ENCODE data around the gene F8.

The F8 gene

DNA sequence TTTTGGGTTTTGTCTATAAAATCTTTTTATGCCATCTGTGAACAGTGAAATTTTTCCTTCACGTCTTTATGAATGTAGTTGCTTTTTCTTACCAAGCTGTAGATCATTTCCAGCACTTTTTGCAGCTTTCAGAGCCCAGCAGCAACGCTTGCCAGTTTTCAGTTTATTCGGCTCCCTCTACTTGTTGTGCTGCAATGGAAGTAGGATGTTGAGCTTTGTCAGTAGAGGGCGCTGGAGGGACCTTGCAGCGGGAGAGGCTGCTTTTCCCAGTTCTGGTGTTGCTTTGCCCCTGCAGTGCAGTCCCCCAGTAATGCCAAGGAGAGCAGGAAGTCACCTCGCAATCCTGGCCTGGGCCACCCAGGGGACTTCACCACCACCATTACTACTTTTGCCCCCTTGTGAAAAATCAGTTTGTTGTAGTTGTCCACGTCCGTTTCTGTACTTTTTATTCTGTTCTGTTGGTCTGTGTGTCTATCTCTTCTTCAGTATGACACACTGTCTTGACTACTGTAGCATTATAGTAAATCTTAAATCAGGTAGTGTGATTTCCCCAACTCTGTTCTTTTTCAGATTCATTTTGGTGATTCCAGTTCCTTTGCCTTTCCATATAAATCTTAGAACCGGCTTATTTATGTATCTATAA, 26.6 kb upstream of the F8 start:
- no peaks in the 10 kb centered on the region for H3K4me1 ChIP-seq (ENCODE audit: insufficient read depth, low read length, severe bottlenecking)
- no peak overlapping the region for H3K9ac ChIP-seq (ENCODE audit: low read length)
- no peak overlapping the region for H3K4me3 ChIP-seq (ENCODE audit: low read depth, low read length, poor library complexity, severe bottlenecking)
- no peak for TF ChIP-seq EZH2 (IDR thresholded peaks at IDR 0.05; ENCODE audit: borderline replicate concordance, low read length)
- TF ChIP-seq, protein P1, sequence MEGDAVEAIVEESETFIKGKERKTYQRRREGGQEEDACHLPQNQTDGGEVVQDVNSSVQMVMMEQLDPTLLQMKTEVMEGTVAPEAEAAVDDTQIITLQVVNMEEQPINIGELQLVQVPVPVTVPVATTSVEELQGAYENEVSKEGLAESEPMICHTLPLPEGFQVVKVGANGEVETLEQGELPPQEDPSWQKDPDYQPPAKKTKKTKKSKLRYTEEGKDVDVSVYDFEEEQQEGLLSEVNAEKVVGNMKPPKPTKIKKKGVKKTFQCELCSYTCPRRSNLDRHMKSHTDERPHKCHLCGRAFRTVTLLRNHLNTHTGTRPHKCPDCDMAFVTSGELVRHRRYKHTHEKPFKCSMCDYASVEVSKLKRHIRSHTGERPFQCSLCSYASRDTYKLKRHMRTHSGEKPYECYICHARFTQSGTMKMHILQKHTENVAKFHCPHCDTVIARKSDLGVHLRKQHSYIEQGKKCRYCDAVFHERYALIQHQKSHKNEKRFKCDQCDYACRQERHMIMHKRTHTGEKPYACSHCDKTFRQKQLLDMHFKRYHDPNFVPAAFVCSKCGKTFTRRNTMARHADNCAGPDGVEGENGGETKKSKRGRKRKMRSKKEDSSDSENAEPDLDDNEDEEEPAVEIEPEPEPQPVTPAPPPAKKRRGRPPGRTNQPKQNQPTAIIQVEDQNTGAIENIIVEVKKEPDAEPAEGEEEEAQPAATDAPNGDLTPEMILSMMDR (IDR thresholded peaks at IDR 0.05; ENCODE audit: low read length) = peak; percentile 63; the same call in 1 of the 2 replicates
- H3K36me3 ChIP-seq (ENCODE audit: insufficient read depth, low read length) = peaks cover 6% of the 10 kb centered on the region; the same call in 1 of the 2 replicates
- no peak overlapping the region for H2AFZ ChIP-seq (ENCODE audit: low read length)
- H3F3A ChIP-seq (ENCODE audit: insufficient read depth, low read length) = no peaks in the 10 kb centered on the region
- H4K20me1 ChIP-seq (ENCODE audit: insufficient read depth, low read length) = no peaks in the 10 kb centered on the region
- no peaks in the 10 kb centered on the region for H3K79me2 ChIP-seq (ENCODE audit: insufficient read depth, low read length)
- no peaks in the 10 kb centered on the region for H3K9me2 ChIP-seq (ENCODE audit: low read depth, low read length)
- no peak overlapping the region for H3K27ac ChIP-seq (ENCODE audit: low read depth, low read length, poor library complexity, severe bottlenecking)
- H3K9me3 ChIP-seq (ENCODE audit: low read length) = no peaks in the 10 kb centered on the region
- no peaks in the 10 kb centered on the region for H3K27me3 ChIP-seq (ENCODE audit: insufficient read depth, low read length)
- no peak overlapping the region for H3K4me2 ChIP-seq (ENCODE audit: low read length)

DNA sequence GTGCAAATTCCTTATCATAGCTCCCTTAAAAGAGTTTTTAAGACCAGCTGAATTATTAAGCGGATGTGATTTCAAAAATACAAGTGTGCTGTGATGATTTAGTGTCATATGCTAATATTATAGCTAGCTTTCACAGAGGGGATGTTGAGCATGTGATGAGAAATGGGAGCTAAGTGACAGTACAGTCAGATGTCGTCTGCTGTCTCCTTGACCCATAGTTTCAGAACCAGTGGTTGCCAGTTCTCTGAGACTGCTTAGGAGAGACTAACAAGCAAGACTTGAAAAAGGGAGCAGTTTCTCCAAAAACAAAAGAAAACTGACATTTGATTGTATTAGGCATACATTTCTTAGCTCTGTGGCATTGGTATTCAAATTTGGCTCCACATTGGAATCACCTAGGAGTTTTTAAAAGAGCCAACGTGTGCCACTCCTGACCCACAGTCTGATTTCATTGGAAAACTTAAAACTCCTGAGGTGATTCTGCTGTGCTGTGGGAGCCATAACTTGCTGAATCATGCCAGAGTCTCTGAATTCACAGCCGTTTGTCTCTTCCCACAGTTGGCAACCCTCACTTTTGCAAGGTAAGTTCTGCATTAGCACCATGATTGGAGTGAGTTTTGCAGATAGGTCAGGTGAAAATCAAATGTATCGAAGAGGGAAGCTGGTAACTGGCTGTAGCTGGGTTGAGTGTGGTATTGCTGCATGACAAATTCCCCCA, 24.4 kb upstream of the F8 start:
- H3K27ac ChIP-seq (ENCODE audit: low read depth, low read length, poor library complexity, severe bottlenecking) = no peak overlapping the region
- H4K20me1 ChIP-seq (ENCODE audit: insufficient read depth, low read length) = no peaks in the 10 kb centered on the region
- H3K79me2 ChIP-seq (ENCODE audit: insufficient read depth, low read length) = no peaks in the 10 kb centered on the region
- no peak overlapping the region for H3K9ac ChIP-seq (ENCODE audit: low read length)
- H3K4me3 ChIP-seq (ENCODE audit: low read depth, low read length, poor library complexity, severe bottlenecking) = no peak overlapping the region
- H3K9me2 ChIP-seq (ENCODE audit: low read depth, low read length) = no peaks in the 10 kb centered on the region
- no peaks in the 10 kb centered on the region for H3K4me1 ChIP-seq (ENCODE audit: insufficient read depth, low read length, severe bottlenecking)
- no peaks in the 10 kb centered on the region for H3F3A ChIP-seq (ENCODE audit: insufficient read depth, low read length)
- TF ChIP-seq EZH2 (IDR thresholded peaks at IDR 0.05; ENCODE audit: borderline replicate concordance, low read length) = no peak
- TF ChIP-seq, protein P1 (IDR thresholded peaks at IDR 0.05; ENCODE audit: low read length) = no peak
- H3K4me2 ChIP-seq (ENCODE audit: low read length) = no peak overlapping the region
- peaks cover 6% of the 10 kb centered on the region; the same call in 1 of the 2 replicates for H3K36me3 ChIP-seq (ENCODE audit: insufficient read depth, low read length)
- no peak overlapping the region for H2AFZ ChIP-seq (ENCODE audit: low read length)
- H3K27me3 ChIP-seq (ENCODE audit: insufficient read depth, low read length) = no peaks in the 10 kb centered on the region
- H3K9me3 ChIP-seq (ENCODE audit: low read length) = no peaks in the 10 kb centered on the region

DNA sequence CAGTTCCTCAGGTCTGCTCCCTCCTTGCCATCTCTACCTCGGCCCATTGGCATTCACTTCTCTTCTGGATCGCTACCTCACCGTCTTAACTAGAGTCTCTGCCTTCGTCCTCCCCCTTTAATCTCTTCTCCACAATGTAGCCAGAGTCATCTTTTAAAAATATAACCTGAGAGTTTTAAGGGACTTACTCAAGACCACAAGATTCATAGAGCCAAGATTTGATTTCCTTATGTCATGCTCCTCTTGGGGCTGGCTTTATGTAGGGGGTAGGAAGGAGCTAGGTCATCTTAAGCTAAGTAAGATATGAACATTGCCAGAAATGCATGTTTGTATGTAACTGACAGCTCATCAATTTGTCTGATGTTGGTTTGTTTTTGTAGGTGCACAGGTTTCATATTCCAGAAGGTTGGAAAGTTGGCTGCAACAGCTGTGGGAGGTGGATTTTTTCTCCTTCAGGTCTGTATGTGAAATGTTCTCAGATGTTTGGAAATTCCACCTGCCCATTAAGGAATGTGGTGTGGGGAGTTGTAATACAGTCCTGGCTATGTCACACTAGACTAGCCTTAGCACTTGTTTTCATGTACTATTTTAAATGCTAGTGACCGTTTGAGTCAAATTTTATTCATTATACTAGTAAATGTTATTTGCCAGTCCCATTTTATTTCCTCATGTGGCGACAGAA, 23.7 kb upstream of the F8 start:
- no peaks in the 10 kb centered on the region for H3K36me3 ChIP-seq (ENCODE audit: insufficient read depth, low read length)
- no peaks in the 10 kb centered on the region for H3K4me1 ChIP-seq (ENCODE audit: insufficient read depth, low read length, severe bottlenecking)
- no peaks in the 10 kb centered on the region for H4K20me1 ChIP-seq (ENCODE audit: insufficient read depth, low read length)
- no peak overlapping the region for H3K4me3 ChIP-seq (ENCODE audit: low read depth, low read length, poor library complexity, severe bottlenecking)
- no peaks in the 10 kb centered on the region for H3K27me3 ChIP-seq (ENCODE audit: insufficient read depth, low read length)
- H3F3A ChIP-seq (ENCODE audit: insufficient read depth, low read length) = no peaks in the 10 kb centered on the region
- no peaks in the 10 kb centered on the region for H3K79me2 ChIP-seq (ENCODE audit: insufficient read depth, low read length)
- H3K9me3 ChIP-seq (ENCODE audit: low read length) = no peaks in the 10 kb centered on the region
- H3K27ac ChIP-seq (ENCODE audit: low read depth, low read length, poor library complexity, severe bottlenecking) = no peak overlapping the region
- H3K4me2 ChIP-seq (ENCODE audit: low read length) = no peak overlapping the region
- no peak overlapping the region for H3K9ac ChIP-seq (ENCODE audit: low read length)
- H2AFZ ChIP-seq (ENCODE audit: low read length) = no peak overlapping the region
- H3K9me2 ChIP-seq (ENCODE audit: low read depth, low read length) = no peaks in the 10 kb centered on the region
- TF ChIP-seq EZH2 (IDR thresholded peaks at IDR 0.05; ENCODE audit: borderline replicate concordance, low read length) = no peak
- TF ChIP-seq, protein P1 (IDR thresholded peaks at IDR 0.05; ENCODE audit: low read length) = no peak
